HEK293 (cell line): ENCODE measurements around the gene ARFGEF2.

Experiments
- CTCF ChIA-PET: fragments of 350-600 bp; formaldehyde crosslinking; extraction: SDS; loops from one replicate; lab custom pipeline; 2021; ENCODE audit warnings: antibody characterized with exemption; lab: Yijun Ruan, JAX
- POLR2A ChIA-PET: fragments of 300-600 bp; formaldehyde crosslinking; extraction: SDS; loops from one replicate; lab custom pipeline; 2020; ENCODE audit warnings: antibody characterized with exemption, inconsistent platforms; lab: Yijun Ruan, JAX
- H3K27ac ChIP-seq: fragments of 200-500 bp; sonication (Bioruptor generic); 2 replicates; pipeline ENCODE4 v1.5.1; 2014; ENCODE audit warnings: low read depth, low read length, control low read depth, inconsistent platforms; ENCODE audit errors: extremely low read depth
- H3K36me3 ChIP-seq, 2 experiments: fragments of 200-500 bp in 1 of 2; sonication (Bioruptor generic) in 1 of 2; 1 replicate in 1 of 2; 2 replicates in 1 of 2; pipeline ENCODE4 v1.5.1; 2014 to 2017; ENCODE audit warnings: inconsistent platforms in 2 of 2, low read length in 2 of 2; ENCODE audit not compliant: control insufficient read depth in 2 of 2, insufficient read depth in 1 of 2
- H3K4me1 ChIP-seq: fragments of 200-500 bp; sonication (Bioruptor generic); 2 replicates; pipeline ENCODE4 v1.5.1; 2014; ENCODE audit warnings: mild to moderate bottlenecking, low read length, inconsistent platforms; ENCODE audit not compliant: control insufficient read depth, insufficient read depth
- H3K4me3 ChIP-seq: 2 replicates; pipeline ENCODE4 v1.5.1; 2011; ENCODE audit warnings: low read depth, mild to moderate bottlenecking, control low read depth, low read length, moderate library complexity
- H3K9me3 ChIP-seq: fragments of 200-500 bp; sonication (Bioruptor generic); 2 replicates; pipeline ENCODE4 v1.5.1; 2014; ENCODE audit warnings: low read depth, low read length, inconsistent platforms; ENCODE audit not compliant: control insufficient read depth, insufficient read depth
- GLIS1 ChIP-seq: fragments of 450-650 bp; formaldehyde crosslinking; IDR thresholded peaks from 2 replicates; pipeline ENCODE4 v1.5.1; 2016; ENCODE audit warnings: missing biosample characterization, missing genetic modification characterization
- HOXD13 ChIP-seq: sonication (generic); formaldehyde crosslinking; IDR thresholded peaks from 2 replicates; pipeline ENCODE4 v1.8.0; 2022; ENCODE audit warnings: missing genetic modification reagents, borderline replicate concordance
- ZNF214 ChIP-seq: fragments of 450-650 bp; formaldehyde crosslinking; IDR thresholded peaks from 2 replicates; pipeline ENCODE4 v1.5.1; 2017; ENCODE audit warnings: missing biosample characterization, mild to moderate bottlenecking, missing genetic modification characterization, borderline replicate concordance
- ZNF248 ChIP-seq: fragments of 450-650 bp; formaldehyde crosslinking; IDR thresholded peaks from 2 replicates; pipeline ENCODE4 v1.5.1; 2017; ENCODE audit warnings: missing biosample characterization, missing genetic modification characterization
- ZNF362 ChIP-seq: fragments of 450-650 bp; formaldehyde crosslinking; IDR thresholded peaks from 2 replicates; pipeline ENCODE4 v1.5.1; 2016; ENCODE audit warnings: missing biosample characterization, missing genetic modification characterization
- ZNF426 ChIP-seq: fragments of 450-650 bp; formaldehyde crosslinking; IDR thresholded peaks from 2 replicates; pipeline ENCODE4 v1.5.1; 2017; ENCODE audit warnings: missing biosample characterization, missing genetic modification characterization, mild to moderate bottlenecking, inconsistent platforms, moderate library complexity
- ZNF48 ChIP-seq: fragments of 450-650 bp; formaldehyde crosslinking; IDR thresholded peaks from 2 replicates; pipeline ENCODE4 v1.5.1; 2016; ENCODE audit warnings: missing biosample characterization, missing genetic modification characterization
- ZNF521 ChIP-seq: fragments of 450-650 bp; formaldehyde crosslinking; IDR thresholded peaks from 2 replicates; pipeline ENCODE4 v1.5.1; 2017; ENCODE audit warnings: missing biosample characterization, mild to moderate bottlenecking, missing genetic modification characterization
- ZNF549 ChIP-seq: fragments of 450-650 bp; IDR thresholded peaks from 2 replicates; pipeline ENCODE4 v1.5.1; 2018; ENCODE audit warnings: missing biosample characterization, missing genetic modification characterization, mild to moderate bottlenecking, inconsistent platforms, moderate library complexity
- ZNF561 ChIP-seq: fragments of 450-650 bp; IDR thresholded peaks from 2 replicates; pipeline ENCODE4 v1.5.1; 2018; ENCODE audit warnings: missing biosample characterization, missing genetic modification characterization, borderline replicate concordance
- ZNF600 ChIP-seq: fragments of 450-650 bp; formaldehyde crosslinking; IDR thresholded peaks from 2 replicates; pipeline ENCODE4 v1.5.1; 2016; ENCODE audit warnings: missing biosample characterization, missing genetic modification characterization
- ZNF654 ChIP-seq: fragments of 450-650 bp; formaldehyde crosslinking; IDR thresholded peaks from 2 replicates; pipeline ENCODE4 v1.5.1; 2016; ENCODE audit warnings: low read depth, missing biosample characterization, missing genetic modification characterization
- ZNF660 ChIP-seq: fragments of 450-650 bp; IDR thresholded peaks from 2 replicates; pipeline ENCODE4 v1.5.1; 2018; ENCODE audit warnings: missing biosample characterization, mild to moderate bottlenecking, missing genetic modification characterization
- ZNF792 ChIP-seq: fragments of 450-650 bp; formaldehyde crosslinking; IDR thresholded peaks from 2 replicates; pipeline ENCODE4 v1.5.1; 2016; ENCODE audit warnings: missing biosample characterization, missing genetic modification characterization
- TF ChIP-seq, protein P1 (sequence below): fragments of 450-650 bp; formaldehyde crosslinking; IDR thresholded peaks from 2 replicates; pipeline ENCODE4 v1.5.1; 2017; ENCODE audit warnings: missing biosample characterization, missing genetic modification characterization
- TF ChIP-seq, protein P2 (sequence below): fragments of 450-650 bp; formaldehyde crosslinking; IDR thresholded peaks from 2 replicates; pipeline ENCODE4 v1.5.0; 2017; ENCODE audit warnings: missing biosample characterization, missing genetic modification characterization, borderline replicate concordance

Gene ARFGEF2

DNA sequence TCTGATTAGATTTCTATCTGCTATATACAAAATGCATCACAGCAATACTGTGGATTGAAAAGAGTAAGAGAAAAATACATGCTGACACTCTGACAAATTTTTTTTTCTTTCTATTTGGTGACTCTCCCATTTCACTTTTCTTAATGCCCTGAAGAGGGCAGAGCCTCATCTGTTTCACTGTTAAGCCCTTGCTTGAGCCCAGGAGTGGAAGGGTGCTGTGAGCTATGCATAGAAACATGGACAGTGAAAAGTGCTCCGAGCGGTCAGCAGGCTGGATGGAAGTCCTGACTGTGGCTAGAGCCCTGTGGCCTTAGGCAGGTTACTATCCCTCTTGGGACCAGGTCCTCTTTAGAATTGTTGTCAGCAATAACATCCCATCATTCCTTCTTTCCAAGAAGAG, 107.2 kb downstream of the ARFGEF2 start:
- H3K36me3 ChIP-seq: peaks cover 17 to 67% of the 10 kb centered on the region in 2 experiments; a peak in 2 of 3 replicates

GRCh38 chr20:49029203-49029602, 107.7 kb downstream of the ARFGEF2 start:
- no peak for TF ChIP-seq ZNF248 (tag by site-specific recombination)
- TF ChIP-seq ZNF660 (tag by site-specific recombination): no peak
- TF ChIP-seq ZNF426 (tag by site-specific recombination): no peak
- TF ChIP-seq, protein P1, sequence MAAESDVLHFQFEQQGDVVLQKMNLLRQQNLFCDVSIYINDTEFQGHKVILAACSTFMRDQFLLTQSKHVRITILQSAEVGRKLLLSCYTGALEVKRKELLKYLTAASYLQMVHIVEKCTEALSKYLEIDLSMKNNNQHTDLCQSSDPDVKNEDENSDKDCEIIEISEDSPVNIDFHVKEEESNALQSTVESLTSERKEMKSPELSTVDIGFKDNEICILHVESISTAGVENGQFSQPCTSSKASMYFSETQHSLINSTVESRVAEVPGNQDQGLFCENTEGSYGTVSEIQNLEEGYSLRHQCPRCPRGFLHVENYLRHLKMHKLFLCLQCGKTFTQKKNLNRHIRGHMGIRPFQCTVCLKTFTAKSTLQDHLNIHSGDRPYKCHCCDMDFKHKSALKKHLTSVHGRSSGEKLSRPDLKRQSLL (tag by site-specific recombination): no peak
- no peak for TF ChIP-seq HOXD13 (CRISPR knock-in tag)
- TF ChIP-seq, protein P2, sequence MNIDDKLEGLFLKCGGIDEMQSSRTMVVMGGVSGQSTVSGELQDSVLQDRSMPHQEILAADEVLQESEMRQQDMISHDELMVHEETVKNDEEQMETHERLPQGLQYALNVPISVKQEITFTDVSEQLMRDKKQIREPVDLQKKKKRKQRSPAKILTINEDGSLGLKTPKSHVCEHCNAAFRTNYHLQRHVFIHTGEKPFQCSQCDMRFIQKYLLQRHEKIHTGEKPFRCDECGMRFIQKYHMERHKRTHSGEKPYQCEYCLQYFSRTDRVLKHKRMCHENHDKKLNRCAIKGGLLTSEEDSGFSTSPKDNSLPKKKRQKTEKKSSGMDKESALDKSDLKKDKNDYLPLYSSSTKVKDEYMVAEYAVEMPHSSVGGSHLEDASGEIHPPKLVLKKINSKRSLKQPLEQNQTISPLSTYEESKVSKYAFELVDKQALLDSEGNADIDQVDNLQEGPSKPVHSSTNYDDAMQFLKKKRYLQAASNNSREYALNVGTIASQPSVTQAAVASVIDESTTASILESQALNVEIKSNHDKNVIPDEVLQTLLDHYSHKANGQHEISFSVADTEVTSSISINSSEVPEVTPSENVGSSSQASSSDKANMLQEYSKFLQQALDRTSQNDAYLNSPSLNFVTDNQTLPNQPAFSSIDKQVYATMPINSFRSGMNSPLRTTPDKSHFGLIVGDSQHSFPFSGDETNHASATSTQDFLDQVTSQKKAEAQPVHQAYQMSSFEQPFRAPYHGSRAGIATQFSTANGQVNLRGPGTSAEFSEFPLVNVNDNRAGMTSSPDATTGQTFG (tag by site-specific recombination): no peak
- ChIA-PET CTCF (interaction anchor here (0.7 to 2.1 kb wide), 4 partner anchors 8 to 40 kb away, joined by 3 to 7 read pairs (median 4); no protein-coding TSS in a partner anchor), POLR2A (interaction anchor here (0.5 to 0.7 kb wide), 2 partner anchors 18 to 19 kb away, joined by 3 read pairs; no protein-coding TSS in a partner anchor)
- Histone ChIP-seq H3K4me1 (no peaks in the 10 kb centered on the region; the same call in 1 of the 2 replicates), H3K36me3 (peaks cover 17 to 68% of the 10 kb centered on the region in 2 experiments; a peak in 2 of 3 replicates), H3K27ac (no peak overlapping the region), H3K4me3 (no peak overlapping the region), H3K9me3 (no peaks in the 10 kb centered on the region)

More for the DNA sequence above, 107.2 kb downstream of the ARFGEF2 start:
- no peak for TF ChIP-seq ZNF549
- TF ChIP-seq ZNF654: peak; percentile 40
- no peak for TF ChIP-seq ZNF561
- no peak for TF ChIP-seq ZNF48 (tag by site-specific recombination)
- no peak for TF ChIP-seq ZNF521
- no peak for TF ChIP-seq ZNF214 (tag by site-specific recombination)
- no peak overlapping the region for H3K4me3 ChIP-seq
- H3K4me1 ChIP-seq: no peaks in the 10 kb centered on the region; the same call in 1 of the 2 replicates
- no peak overlapping the region for H3K27ac ChIP-seq
- ChIA-PET CTCF (interaction anchor here (0.7 to 2.1 kb wide), 4 partner anchors 9 to 40 kb away, joined by 3 to 7 read pairs (median 4); no protein-coding TSS in a partner anchor), POLR2A (interaction anchor here (0.5 to 0.9 kb wide), 3 partner anchors 18 to 47 kb away, joined by 3 to 13 read pairs (median 3); partner anchors contain the start of gene CSE1L)
- no peaks in the 10 kb centered on the region for H3K9me3 ChIP-seq

- peaks cover 11 to 66% of the 10 kb centered on the region in 2 experiments; a peak in 2 of 3 replicates for H3K36me3 ChIP-seq
- no peak overlapping the region for H3K4me3 ChIP-seq
- TF ChIP-seq ZNF600 (tag by site-specific recombination): peak; percentile 39; the same call in 1 of the 2 replicates
- peak; percentile 75 for TF ChIP-seq GLIS1 (tag by site-specific recombination)
- TF ChIP-seq ZNF362: 0 out of 2 replicates have a peak, but pooled peaks have one; percentile 25
- no peak for TF ChIP-seq ZNF792
- H3K27ac ChIP-seq: no peak overlapping the region
- no peaks in the 10 kb centered on the region for H3K9me3 ChIP-seq
- no peaks in the 10 kb centered on the region; the same call in 1 of the 2 replicates for H3K4me1 ChIP-seq
- POLR2A ChIA-PET: interaction anchor here (0.7 kb wide), 1 partner anchor 41 kb away, joined by 3 read pairs; no protein-coding TSS in a partner anchor
- CTCF ChIA-PET: interaction anchor here (0.8 kb wide), 1 partner anchor 11 kb away, joined by 4 read pairs; no protein-coding TSS in a partner anchor
These were observed 109.6 kb downstream of the ARFGEF2 start for GRCh38 chr20:49030954-49031619.
